ENCODE measurements around the gene RABGEF1.
"Not testable (repeated sequence)": the region's sequence is repeated elsewhere in the genome, so short reads cannot be mapped to it uniquely, and the experiment has no call there.

RABGEF1 gene

DNA sequence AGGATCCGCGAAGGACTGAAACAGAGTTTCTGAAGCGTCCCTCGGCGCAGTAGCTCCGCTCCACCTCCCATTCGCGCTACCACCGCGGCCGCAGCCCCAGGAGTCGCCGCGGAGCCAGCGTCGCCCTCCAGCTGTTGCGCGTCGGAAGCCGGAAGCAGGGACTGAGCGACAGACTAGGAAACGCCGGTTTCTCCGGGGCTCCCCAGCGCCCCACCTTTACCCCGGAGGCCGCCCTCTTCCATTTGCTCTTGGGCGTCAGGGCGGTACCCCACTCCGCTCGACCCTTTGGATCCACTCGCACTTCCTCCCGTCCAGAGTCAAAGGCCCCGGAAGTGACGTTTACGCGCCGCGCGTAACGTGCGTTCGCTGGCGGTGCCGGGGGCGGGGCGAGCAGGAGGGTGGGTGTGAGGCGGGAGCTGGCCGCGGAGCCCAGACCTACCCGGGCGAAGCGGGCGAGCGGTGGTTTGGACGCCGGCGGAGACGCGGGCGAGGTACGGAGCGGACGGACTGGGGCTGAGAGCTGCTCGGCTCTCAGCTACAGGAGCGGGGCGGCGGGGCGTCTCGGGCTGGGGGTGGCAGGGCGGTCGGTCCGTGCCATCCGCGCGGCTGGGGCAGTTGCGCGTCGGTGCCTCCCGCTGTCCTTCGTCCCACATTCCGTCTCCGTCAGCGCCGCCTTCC lies at the start of gene RABGEF1:
Gene RABGEF1, plus strand, starts transcription at position 432 of the 678 bp plus-strand sequence. CDS start 31,167 bp downstream, outside the sequence.
- DNase-seq (ENCODE audit: low read depth in 2 of 2), result peak; percentile 91 to 95

DNA sequence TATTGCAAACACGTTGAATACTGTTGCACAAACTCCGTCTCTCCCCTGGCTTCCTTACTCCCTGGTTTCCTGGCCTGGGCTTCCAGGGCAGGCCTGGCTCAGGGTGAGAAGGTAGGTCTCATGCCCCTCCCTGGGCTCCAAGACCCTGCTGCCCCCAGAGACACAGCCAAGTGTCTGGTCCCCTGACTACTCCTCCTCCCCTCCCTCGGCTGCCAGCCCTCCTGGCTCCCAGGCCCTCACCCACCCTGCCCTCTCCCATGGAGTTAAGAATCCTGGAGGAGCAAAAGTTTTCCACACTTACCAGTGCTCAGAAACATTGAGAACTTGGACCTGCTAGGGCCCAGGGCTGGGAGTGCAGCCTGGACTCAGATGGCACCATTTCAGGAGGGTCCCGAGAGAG lies 47.2 kb upstream of the RABGEF1 start:
- DNase-seq (ENCODE audit: low read depth in 2 of 2), result no peak

GRCh38 chr7:66694286-66694685 lies 46.2 kb upstream of the RABGEF1 start:
- no peak for DNase-seq (ENCODE audit: low read depth in 2 of 2)

GRCh38 chr7:66695417-66695816 lies 45.1 kb upstream of the RABGEF1 start:
- not testable (repeated sequence) for DNase-seq (ENCODE audit: low read depth in 2 of 2)

GRCh38 chr7:66696134-66696533 lies 44.4 kb upstream of the RABGEF1 start:
- not testable (repeated sequence) for DNase-seq (ENCODE audit: low read depth in 2 of 2)

GRCh38 chr7:66696774-66697191 lies 43.8 kb upstream of the RABGEF1 start:
- DNase-seq (ENCODE audit: low read depth in 2 of 2), result no peak

GRCh38 chr7:66697449-66698438 lies 42.8 kb upstream of the RABGEF1 start:
- DNase-seq (ENCODE audit: low read depth in 2 of 2), result no peak

- DNase-seq (ENCODE audit: low read depth in 2 of 2), result no peak
Measured at GRCh38 chr7:66698652-66699205, 41.8 kb upstream of the RABGEF1 start.

GRCh38 chr7:66699998-66700397 lies 40.5 kb upstream of the RABGEF1 start:
- DNase-seq (ENCODE audit: low read depth in 2 of 2), result no peak

GRCh38 chr7:66700633-66701131 lies 39.9 kb upstream of the RABGEF1 start:
- no peak for DNase-seq (ENCODE audit: low read depth in 2 of 2)

GRCh38 chr7:66707825-66708224 lies 32.7 kb upstream of the RABGEF1 start:
- DNase-seq (ENCODE audit: low read depth in 2 of 2), result no peak

DNA sequence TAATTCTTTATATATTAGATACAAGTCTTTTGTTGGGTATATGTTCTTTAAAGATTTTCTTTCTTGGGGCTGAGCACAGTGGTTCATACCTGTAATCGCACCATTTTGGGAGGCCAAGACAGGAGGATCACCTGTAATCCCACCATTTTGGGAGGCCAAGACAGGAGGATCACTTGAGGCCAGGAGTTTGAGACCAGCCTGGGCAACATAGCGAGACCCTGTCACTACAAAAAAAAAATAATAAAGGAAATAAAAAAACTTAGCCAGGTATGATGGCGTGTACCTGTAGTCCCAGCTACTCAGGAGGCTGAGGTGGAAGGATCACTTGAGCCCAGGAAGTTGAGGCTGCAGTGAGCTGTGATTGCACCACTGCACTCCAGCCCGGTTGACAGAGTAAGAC lies 29.8 kb upstream of the RABGEF1 start:
- not testable (repeated sequence) for DNase-seq (ENCODE audit: low read depth in 2 of 2)

- DNase-seq (ENCODE audit: low read depth in 2 of 2), result no peak
Measured at GRCh38 chr7:66713687-66714086, 26.8 kb upstream of the RABGEF1 start.

- not testable (repeated sequence) for DNase-seq (ENCODE audit: low read depth in 2 of 2)
Measured at GRCh38 chr7:66716634-66717033, 23.9 kb upstream of the RABGEF1 start.

DNA sequence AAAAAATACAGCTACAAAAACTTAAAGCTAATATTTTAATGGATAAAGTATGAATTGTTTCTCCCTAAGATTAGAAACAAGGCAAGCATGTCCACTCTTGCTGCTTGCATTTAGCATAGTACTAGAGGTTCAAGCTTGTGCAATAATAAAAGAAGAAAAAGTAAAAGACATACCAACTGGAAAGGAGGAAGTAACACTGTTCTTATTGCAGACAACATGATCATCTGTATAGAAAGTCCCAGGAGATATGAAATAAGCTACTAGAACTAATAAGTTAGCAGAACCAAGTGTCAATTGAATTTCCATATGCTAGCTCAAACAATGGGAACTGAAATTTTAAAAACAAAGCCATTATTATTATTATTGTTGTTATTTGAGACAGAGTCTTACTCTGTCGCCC lies 20.0 kb upstream of the RABGEF1 start:
- DNase-seq (ENCODE audit: low read depth in 2 of 2), result no peak

GRCh38 chr7:66725843-66726242 lies 14.7 kb upstream of the RABGEF1 start:
- DNase-seq (ENCODE audit: low read depth in 2 of 2), result no peak

- no peak for DNase-seq (ENCODE audit: low read depth in 2 of 2)
Measured at GRCh38 chr7:66727058-66727457, 13.5 kb upstream of the RABGEF1 start.

DNA sequence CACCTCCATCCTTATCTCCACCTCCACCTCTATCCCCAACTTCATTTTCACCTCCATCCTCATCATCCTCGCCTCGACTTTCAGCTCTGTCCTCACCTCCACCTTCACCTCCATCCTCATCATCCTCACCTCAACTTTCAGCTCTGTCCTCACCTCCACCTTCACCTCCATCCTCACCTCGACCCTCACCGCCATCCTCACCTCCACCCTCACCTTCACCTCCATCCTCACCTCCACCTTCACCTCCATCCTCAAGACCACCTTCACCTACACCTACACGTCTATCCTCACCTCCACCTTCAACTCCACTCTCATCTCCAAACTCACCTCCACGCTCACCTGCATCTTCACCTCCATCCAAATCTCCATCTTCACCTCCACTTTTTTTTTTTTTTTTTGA lies 12.0 kb upstream of the RABGEF1 start:
- no peak for DNase-seq (ENCODE audit: low read depth in 2 of 2)

DNA sequence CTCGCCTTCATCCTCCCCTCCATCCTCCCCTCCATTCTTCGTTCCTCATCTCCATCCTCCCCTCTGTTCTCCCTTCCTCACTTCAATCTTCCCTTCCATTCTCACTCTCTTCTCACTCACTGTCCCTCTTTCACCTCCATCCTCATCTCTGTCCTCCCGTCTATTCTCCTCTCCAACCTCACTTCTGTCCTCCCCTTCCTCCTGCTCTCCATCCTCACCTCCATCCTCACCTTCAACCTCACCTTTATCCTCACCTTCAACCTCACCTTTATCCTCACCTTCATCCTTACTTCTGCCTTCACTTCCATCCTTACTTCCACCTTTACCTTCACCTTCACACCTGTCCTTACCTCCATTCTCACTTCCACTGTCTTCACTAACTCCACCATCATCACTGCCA lies 11.3 kb upstream of the RABGEF1 start:
- DNase-seq (ENCODE audit: low read depth in 2 of 2), result no peak

DNA sequence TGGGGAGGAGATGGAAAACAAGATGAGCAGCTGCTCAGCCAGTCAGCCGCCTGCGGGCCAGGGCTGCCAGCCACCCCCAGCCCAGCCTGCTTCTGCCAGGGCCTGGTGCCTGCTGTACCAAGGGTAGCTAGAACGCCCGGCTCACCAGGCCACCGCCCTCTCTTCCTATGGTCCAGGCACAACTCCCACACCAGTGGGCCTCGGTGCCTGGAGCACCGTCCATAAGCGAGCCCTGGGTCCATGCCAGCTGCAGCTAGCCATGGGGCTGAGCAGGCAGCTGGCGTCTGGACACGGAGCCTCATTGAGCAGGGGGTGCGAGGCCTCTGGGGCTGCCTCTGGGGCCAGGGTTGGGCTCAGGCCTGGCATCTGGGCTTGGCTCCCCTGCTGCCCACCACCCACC lies 8.5 kb upstream of the RABGEF1 start:
- no peak for DNase-seq (ENCODE audit: low read depth in 2 of 2)

GRCh38 chr7:66732439-66732838 lies 8.1 kb upstream of the RABGEF1 start:
- DNase-seq (ENCODE audit: low read depth in 2 of 2), result no peak

DNA sequence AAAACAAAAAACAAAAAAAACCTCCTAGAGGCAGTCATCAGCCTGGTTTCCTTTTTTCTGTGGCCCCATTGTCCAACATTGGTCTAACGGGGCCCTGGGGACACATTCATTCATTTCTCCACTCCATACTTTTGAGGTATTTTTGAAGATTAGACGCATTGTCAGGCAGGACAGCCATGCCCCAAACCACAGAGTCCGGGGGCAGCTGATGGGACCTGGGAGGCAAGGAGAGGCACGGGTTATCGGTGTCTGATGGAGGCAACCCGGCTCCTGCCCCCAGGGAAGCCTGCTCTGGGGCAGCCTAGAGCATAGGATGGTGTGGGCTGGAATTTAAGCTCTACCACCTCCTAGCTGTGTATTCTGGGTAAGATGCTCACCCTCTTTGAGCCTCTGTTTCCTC lies 6.5 kb upstream of the RABGEF1 start:
- DNase-seq (ENCODE audit: low read depth in 2 of 2), result no peak

All from stimulated activated CD8-positive, alpha-beta memory T cell treated with anti-CD3 and anti-CD28 coated beads, Interleukin-7, amount 100 ng/mL, for 4 hours (primary cell).